GM20431 (cell line): Measurements from ENCODE around the gene RAB3GAP1.
"Not testable (repeated sequence)": the region's sequence is repeated elsewhere in the genome, so short reads cannot be mapped to it uniquely, and the experiment has no call there.

Experiments
- in situ Hi-C: fragments of 300-500 bp; cut with MseI, MboI; formaldehyde crosslinking; loops from one replicate; pipeline ENCODE4 v1.15.0; 2020; ENCODE audit warnings: low sequenced_read_pairs; ENCODE audit not compliant: unreplicated experiment

RAB3GAP1 gene

DNA sequence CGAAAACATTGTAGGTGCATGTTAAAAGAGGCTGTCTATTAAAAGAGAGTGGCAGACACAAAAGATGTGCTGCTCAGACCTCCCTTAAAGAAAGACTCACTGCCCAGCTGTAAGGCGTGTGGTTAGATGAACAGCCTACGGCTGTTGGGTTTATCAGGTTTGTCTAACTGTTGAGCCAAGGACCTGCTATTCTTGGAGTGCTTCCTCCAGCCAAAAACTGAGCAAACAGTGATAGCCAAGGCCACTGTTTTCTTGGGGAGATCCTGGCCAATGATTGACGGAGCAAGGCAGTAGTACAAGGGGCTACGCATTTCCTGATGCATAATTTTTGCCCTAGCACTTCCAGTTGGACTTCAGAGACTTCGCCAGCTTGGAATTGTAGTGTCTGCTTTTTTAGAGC, 1.4 kb upstream of the RAB3GAP1 start:
- in situ Hi-C loops: no loop called here

DNA sequence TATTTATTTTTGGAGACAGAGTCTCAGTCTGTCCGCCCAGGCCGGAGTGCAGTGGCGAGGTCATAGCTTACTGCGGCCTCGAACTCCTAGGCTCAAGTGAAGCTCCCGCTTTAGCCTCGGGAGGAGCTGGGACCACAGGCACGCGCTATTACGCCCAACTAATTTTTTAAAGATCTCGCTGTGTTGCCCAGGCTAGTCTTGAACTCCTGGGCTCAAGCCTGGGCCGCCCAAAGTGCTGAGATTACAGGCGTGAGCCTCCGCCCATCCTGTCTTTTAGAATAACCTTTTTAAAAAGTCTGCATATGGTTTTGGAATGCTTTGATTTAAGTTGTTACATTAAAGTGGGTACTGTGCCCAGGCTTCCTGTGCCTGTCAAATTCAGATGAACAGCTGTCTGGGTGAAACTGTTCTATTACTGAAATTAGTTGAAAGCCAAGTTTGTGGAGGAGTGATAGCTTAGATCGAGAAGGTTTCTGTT, 944 bp downstream of the RAB3GAP1 start:
- in situ Hi-C loops: no loop called here

DNA sequence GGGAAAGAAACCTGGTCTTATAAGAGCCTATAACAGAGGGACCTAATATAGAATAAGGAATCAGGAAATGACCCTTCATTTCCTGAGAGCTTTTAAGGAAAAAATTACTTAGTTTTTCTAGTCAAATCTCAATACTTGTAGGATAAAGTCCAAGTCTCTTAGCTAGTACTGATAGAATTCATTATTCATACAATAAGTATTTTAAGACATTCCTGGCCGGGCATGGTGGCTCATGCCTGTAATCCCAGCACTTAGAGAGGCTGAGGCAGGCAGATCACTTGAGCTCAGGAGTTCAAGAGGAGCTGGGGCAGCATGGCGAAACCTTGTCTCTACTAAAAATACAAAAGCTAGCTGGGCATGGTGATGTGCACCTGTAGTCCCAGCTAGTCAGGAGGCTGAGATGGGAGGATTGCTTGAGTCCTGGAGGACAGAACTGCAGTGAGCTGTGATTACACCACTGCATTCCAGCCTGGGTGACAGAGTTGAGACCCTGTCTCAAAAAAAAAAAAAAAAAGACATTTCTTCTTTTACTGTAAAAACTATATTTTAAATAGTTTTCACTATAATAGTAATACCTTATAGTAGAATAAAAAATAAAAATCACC, 3.2 kb downstream of the RAB3GAP1 start:
- in situ Hi-C loops: no loop called here

DNA sequence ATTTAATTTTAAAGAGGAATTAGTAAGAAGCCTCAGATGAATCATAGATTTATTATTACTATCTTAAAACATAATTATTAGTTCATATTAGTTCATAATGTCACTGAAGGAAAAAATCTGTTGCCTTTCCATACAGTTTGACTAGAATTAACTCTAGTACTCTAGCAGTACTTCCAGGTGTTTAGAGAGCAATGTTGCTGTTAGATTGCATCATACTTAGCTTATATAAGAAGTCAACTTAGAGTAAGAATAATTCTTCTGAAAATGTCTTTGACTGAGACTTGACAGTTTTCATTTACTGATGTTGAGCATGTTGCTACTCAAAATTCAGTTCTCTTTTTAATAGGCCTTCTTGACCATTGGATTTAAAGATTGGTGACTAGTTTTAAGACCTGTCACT, 4.7 kb downstream of the RAB3GAP1 start:
- in situ Hi-C loops: no loop called here

DNA sequence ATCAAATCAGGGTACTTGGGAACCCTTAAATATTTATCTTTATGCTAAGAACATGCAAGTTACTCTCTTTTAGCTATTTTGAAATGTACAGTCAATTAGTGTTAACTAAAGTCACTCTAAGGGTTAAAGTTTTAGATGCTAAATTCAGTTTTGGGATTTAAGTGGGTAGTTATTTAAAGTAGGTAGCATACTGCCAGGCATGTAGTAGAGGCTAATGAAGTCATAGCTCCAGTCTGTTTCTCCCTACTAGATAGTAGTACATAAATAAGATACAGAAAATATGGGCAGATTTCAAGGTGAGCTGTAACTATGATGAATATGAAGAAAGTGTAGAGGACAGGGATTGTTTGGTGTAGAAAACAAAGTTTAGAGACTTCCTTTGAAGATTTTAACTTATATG, 7.5 kb downstream of the RAB3GAP1 start:
- in situ Hi-C loops: no loop called here

DNA sequence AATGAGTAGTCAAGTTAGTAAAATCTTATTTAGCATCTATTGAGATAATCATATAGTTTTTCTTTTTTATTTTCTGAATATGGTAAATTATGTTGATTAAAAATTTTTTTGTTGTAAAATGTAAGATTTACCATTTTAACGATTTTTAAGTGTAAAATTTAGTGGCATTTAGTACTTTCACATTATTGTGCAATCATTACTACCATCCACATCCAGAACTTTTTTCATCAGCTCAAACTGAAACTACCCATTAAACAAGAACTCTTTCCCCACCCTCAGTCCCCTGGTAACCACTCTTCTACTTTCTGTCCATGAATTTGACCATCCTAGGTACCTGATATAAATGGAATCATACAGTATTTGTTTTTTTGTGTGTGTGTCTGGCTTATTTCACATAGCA, 11.1 kb downstream of the RAB3GAP1 start:
- in situ Hi-C loops: no loop called here

DNA sequence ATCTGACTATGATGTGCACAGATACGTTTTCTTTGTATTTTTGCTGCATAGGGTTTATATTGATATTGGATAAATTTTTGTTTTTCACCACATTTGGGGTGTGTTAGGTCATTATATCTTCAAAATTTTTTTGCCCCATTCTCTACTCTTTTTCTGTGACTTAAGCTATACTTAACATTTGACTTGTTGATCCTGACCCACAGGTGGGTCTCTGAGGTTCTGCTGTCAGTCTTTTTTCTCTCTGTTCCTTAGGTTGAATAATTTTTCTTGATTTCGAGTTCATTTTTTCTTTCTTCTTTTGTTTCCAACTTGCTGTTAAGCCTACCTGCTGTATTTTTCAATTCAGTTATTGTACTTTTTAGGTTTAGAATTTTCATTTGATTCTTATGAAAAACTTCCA, 12.1 kb downstream of the RAB3GAP1 start:
- in situ Hi-C loops: no loop called here

DNA sequence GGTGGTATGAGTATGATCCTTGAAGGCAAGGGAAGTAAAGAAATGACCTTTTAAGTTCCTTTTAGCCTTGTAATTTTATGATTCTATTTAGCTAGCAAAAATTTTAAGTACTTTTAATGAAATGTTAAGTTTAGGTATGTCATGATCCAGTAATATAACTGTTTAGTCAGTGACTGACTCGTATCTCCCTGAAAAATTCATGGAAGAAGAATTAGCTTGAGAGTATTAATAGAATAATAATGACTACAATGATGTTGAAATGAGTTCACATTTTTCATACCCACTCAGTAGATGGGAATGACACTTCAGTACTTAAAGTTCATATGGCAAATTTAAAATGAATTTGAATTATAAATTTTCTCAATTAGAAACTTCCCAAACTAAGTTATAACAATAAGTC, 14.6 kb downstream of the RAB3GAP1 start:
- in situ Hi-C loops: no loop called here

DNA sequence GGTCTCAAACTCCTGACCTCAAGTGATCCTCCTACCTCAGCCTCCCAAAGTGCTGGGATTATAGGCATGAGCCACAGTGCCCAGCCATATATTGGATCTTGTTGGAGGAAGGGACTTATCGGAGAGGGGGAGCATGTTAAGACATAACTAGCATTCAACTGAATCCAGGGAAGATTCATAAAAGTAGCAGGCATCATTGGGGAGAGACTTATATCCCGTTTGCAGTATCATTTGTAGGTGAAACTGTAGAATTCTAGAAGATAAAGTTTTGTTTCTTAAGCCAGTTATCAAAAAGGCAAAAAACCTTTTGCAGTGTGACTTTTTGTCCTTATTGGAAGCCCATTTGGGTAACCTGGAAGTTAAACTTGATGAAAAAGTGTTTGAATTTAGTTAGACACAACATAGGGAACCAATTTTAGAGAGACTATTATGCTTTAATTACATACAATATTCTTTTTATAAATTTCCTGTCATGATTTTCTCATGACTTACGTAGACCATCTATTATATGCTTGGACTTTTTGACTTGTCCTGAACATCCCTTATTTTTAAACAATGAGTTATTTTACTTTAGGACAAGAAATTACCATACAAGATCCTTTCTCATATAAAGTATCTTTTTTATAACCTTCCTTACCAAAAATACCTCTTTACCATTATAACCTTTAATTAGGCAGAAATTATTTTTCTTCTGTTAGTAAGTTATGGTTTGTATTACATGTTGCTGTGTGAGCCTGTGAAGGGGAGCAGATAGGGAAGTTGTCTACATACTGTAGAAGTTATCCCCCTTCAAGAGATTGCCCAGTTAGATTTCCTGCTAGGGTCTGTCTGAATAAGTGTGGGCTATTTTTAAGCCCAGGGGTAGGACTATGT, 20.3 kb downstream of the RAB3GAP1 start:
- in situ Hi-C loops: no loop called here

DNA sequence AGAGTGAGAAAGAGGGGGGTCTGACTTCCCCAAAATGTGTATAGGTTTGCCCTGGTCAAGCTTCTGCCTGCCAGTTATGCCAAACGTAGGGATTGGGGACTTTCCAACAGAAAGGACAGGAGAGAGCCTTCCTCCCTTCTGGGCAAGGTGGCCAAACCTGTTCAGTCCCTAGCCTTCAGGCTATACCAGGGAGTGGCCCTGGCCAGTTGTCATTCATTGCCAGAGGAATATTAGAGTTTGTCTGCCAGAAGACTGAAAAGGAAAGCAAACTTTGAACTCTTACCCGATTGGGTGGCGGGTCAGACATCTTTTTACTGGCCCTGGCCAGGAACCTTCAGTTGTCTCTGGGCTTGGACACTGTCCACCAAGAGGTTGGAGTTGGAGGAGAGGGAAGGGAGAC, 22.1 kb downstream of the RAB3GAP1 start:
- in situ Hi-C loops: no loop called here

DNA sequence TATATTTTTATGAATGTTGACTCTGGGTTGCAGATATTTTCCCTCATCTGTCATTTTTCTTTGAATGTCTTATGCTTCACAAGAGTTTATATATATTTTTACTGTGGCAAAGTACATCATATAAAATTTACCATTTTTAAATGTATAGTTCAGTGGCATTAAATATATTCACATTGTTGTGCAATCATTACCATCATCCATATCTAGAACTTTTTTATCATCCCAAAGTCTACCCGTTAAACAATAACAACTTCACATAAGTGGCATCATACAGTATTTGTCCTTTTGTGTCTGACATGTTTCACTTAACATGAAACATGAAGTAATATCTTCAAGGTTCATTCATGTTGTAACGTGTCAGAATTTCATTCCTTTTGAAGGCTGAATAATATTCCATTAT, 24.5 kb downstream of the RAB3GAP1 start:
- in situ Hi-C loops: no loop called here

DNA sequence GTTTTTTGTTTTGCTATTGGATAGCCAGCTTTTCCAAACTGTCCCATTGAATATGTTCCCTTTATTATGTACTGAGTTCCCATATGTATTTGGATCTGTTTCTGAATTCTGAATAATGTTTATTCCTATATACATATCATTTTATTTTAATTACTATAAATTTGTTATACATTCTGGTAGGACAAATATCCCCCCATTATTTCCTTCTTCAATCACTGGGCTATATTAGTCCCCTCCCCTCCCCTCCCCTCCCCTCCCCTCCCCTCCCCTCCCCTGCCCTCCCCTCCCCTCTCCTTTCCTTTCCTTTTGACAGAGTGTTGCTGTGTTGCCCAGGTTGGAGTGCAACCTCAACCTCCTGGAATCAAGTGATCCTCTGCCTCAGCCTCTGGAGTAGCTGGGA, 26.3 kb downstream of the RAB3GAP1 start:
- in situ Hi-C loops: no loop called here

DNA sequence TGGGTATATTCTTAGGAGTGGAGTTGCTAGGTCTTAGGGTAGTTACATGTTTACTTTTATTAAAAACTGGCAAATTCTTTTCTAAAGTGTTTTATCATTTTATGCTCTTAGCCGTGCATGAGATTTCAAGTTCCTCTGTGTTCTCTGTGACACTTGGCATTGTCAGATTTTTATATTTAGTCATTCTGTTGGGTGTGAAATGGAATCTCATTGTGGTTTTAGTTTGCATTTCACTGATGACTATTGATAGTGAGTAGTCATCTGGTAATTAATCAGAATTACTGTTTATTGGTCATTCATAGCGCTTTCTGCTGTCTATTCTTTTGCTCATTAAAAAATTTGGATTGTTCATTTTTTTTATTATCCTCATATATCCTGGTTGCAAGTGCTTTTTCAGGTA, 34.1 kb downstream of the RAB3GAP1 start:
- in situ Hi-C loops: no loop called here

DNA sequence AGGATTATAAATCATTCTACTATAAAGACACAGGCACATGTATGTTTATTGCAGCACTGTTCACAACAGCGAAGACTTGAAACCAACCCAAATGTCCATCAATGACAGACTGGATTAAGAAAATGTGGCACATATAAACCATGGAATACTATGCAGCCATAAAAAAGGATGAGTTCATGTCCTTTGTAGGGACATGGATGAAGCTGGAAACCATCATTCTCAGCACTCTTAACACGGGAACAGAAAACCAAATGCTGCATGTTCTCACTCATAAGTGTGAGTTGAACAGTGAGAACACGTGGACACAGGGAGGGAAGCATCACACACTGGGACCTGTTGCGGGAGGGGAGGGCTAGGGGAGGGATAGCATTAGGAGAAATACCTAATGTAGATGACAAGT, 37.5 kb downstream of the RAB3GAP1 start:
- in situ Hi-C loops: not testable (repeated sequence)

DNA sequence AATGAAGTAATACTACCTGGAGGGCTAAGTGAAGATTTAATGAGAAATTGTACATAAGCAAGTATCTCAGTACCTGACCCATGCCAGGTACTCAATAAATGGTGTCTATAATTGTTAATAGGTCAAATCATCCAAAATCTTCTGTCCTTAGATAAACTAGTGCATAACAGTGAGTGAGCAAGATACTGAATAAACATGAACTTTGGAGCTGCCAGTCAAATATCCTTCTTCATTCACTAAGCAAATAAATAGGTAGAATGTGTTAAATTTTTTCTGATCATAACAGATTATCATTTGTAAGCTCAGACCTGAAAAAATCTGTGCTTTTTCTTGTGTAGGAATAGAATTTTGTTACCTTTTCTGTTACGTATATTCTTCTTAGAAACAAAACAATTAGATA, 39.6 kb downstream of the RAB3GAP1 start:
- in situ Hi-C loops: no loop called here

DNA sequence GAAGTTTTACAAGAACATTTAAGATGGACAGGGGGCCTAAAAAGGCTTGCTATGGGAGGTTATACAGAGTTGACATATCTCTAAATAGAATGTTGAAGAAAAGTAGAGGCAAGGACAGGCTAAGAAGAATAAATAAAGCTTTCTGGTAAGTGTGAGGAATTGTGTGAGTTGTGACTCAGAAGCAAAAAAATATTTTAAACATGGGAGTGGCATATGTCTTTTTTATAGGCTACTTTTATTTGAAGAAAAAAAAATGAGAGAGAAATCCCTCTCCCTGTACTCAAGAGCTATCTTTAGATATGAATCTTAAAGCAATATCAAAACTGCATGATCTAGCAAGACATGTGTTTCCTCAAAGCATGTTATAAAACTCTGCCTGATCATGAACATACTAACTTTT, 41.1 kb downstream of the RAB3GAP1 start:
- in situ Hi-C loops: no loop called here

DNA sequence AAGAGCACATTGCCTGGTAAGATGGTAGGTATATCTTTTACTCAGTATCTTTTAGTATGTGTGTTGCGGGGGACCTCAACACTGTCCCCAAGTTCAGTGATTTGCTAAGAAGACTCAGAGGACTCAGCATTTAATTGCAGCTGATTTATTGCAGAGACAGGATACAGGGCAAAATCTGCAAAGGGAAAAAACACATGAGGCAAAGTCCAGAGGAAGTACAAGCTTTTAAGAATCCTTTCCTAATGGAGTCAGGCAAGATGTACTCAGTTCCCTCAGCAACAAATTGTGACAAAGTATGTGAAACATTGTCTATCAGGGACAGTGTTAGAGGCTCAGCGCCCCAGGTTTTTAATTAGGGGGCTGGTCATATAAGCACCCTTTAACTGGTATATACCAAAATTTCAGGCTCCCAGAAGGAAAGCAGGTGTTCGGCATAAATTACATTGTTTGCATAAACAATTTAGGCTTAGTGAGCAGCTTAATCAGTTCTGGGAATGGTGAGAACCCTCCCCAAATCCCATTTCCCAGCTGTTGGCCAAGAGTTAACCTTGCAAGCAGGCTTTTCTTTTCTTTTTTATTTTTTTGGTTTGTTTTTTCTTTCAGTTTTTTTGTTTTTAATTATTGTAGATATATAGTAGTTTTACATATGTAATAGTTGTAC, 41.7 kb downstream of the RAB3GAP1 start:
- in situ Hi-C loops: no loop called here

DNA sequence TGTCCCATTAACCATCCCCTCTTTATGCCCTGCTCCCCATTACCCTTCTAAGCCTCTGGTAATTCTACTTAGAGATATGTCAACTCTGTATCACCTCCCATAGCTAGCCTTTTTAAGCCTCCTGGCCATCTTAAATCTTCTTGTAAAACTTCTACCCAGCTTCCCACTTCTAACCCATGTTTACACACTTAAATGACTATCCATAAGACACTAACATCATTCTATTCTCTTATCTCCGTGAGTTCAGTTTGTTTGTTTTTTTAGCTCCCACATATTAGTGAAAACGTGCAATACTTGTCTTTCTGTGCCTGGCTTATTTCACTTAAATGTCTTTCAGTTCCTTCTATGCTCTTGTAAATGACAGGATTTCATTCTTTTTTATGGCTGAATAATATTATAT, 42.4 kb downstream of the RAB3GAP1 start:
- in situ Hi-C loops: no loop called here

DNA sequence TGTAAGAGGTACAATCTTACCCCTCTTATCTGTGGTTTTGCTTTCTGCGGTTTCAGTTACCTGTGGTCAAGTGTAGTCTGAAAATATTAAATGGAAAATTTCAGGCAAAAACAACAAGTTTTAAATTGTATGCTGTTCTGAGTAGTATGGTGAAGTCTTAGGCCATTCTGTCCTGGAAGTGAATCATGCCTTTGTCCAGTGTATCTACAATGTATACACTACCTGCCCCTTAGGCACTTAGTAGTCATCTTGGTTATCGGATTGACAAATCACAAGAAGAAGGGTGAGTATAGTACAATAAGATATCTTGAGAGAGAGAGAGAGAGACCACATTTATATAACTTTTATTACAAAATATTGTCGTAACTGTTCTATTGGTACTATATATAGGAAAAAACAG, 43.5 kb downstream of the RAB3GAP1 start:
- in situ Hi-C loops: no loop called here

DNA sequence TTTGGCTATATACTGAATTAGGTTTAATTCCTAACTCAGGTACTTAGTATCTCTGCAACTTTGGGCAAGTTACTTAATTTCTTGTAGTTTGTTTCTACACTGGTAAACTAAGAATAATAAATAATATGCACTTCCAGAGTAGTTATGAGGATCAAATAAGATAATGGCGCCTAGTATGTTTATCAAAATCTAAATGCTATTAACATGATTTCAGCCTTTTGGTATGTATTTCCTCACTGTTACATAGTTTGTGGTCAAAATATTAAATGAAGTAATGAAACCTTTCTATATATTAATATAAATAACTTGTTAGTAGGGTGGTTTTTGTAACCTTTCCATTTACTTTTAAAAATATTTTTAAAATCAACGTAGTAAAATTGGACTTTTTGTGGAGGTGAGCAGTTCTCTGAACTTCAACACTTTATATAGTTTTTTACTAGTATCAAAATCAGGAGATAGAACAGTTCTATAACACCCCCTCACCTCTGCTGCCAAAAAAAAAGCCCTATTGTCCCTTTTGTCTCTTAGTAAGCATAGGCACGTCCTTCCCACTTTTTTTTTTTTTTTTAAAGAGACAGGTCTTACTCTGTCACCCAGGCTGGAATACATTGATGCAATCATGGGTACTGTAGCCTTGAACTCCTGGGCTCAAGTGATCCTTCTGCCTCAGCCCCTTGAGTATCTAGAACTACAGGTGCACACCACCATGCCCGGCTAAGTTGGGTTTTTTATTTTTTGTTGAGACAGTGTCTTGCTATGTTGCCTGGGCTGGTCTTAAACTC, 44.8 kb downstream of the RAB3GAP1 start:
- in situ Hi-C loops: no loop called here
